Ishikawa (cell line): Measurements from ENCODE around the gene CNTNAP5.

ENCODE experiments used
- EP300 ChIP-seq: IDR thresholded peaks from 2 replicates; pipeline ENCODE4 v1.6.1; 2012; ENCODE audit warnings: borderline replicate concordance
- MAX ChIP-seq: IDR thresholded peaks from 2 replicates; pipeline ENCODE4 v1.6.1; 2012
- NFIC ChIP-seq: IDR thresholded peaks from 2 replicates; pipeline ENCODE4 v1.6.1; 2012
- RAD21 ChIP-seq: IDR thresholded peaks from 2 replicates; pipeline ENCODE4 v1.6.1; 2012; ENCODE audit warnings: low read depth
- REST ChIP-seq: IDR thresholded peaks from 2 replicates; pipeline ENCODE4 v1.6.1; 2012; ENCODE audit warnings: low read depth, mild to moderate bottlenecking
- TAF1 ChIP-seq: IDR thresholded peaks from 2 replicates; pipeline ENCODE4 v1.6.1; 2012; ENCODE audit warnings: low read depth, mild to moderate bottlenecking
- TEAD4 ChIP-seq: IDR thresholded peaks from 2 replicates; pipeline ENCODE4 v1.6.1; 2012
- YY1 ChIP-seq: IDR thresholded peaks from 2 replicates; pipeline ENCODE4 v1.6.1; 2012; ENCODE audit warnings: low read depth
- ZBTB7A ChIP-seq: IDR thresholded peaks from 2 replicates; pipeline ENCODE4 v1.6.1; 2012; ENCODE audit warnings: low read depth

- TF ChIP-seq TEAD4 (no peak), ZBTB7A (no peak), MAX (no peak), TAF1 (no peak), NFIC (no peak), REST (no peak), YY1 (no peak), RAD21 (peak; percentile 68), EP300 (no peak)
Measured at GRCh38 chr2:124027182-124027581, 2.1 kb downstream of the CNTNAP5 start.
